Right renal pelvis (tissue), 4 donors: Measurements from ENCODE around the gene AGXT2. TPM values are rescaled to one million over a fixed set of nuclear protein-coding genes. Genes with fewer than 3 reads are reported as not detected.

Experiments used
- DNase-seq, 4 donors: peaks; one replicate each; pipeline ENCODE4 v3.0.0-alpha.2; 2013; ENCODE audit warnings: low read depth in 4 of 4, low spot score in 3 of 4, missing footprints in 1 of 4
- polyA plus RNA-seq, 4 donors: library from polyadenylated mRNA; unstranded; fragments of 120-200 nt; gene quantifications; one replicate each; pipeline ENCODE4 v1.2.1, GENCODE V29; 2013; ENCODE audit not compliant: insufficient read length in 4 of 4

The AGXT2 gene
- polyA plus RNA-seq = 10 to 100 TPM; 43.2 to 79.6 (median 50.2) TPM

GRCh38 chr5:35047785-35048404, at the start of gene AGXT2:
AGXT2 (minus strand) TSS chr5:35047949; CDS start chr5:35047892, 57 bp downstream.
- no peak for DNase-seq

GRCh38 chr5:35096932-35097331, 49.2 kb upstream of the AGXT2 start:
- no peak for DNase-seq

- DNase-seq = no peak
Measured at GRCh38 chr5:35096216-35096615, 48.5 kb upstream of the AGXT2 start.

- no peak for DNase-seq
Measured at GRCh38 chr5:35095366-35095765, 47.6 kb upstream of the AGXT2 start.

- no peak for DNase-seq
Measured at GRCh38 chr5:35094948-35095347, 47.2 kb upstream of the AGXT2 start.

GRCh38 chr5:35092703-35093102, 45.0 kb upstream of the AGXT2 start:
- no peak for DNase-seq

- no peak for DNase-seq
Measured at GRCh38 chr5:35091704-35092103, 44.0 kb upstream of the AGXT2 start.

- DNase-seq = peak; percentile 34 to 51 (median 42)
Measured at GRCh38 chr5:35089334-35090314, 41.9 kb upstream of the AGXT2 start.

GRCh38 chr5:35087991-35088390, 40.2 kb upstream of the AGXT2 start:
- DNase-seq = no peak

- DNase-seq = no peak
Measured at GRCh38 chr5:35083150-35083549, 35.4 kb upstream of the AGXT2 start.

- no peak for DNase-seq
Measured at GRCh38 chr5:35082530-35082929, 34.8 kb upstream of the AGXT2 start.

- DNase-seq = no peak
Measured at GRCh38 chr5:35081134-35081533, 33.4 kb upstream of the AGXT2 start.

- no peak for DNase-seq
Measured at GRCh38 chr5:35073160-35073559, 25.4 kb upstream of the AGXT2 start.

GRCh38 chr5:35069188-35069587, 21.4 kb upstream of the AGXT2 start:
- no peak for DNase-seq

- DNase-seq = no peak
Measured at GRCh38 chr5:35067985-35068384, 20.2 kb upstream of the AGXT2 start.

GRCh38 chr5:35066260-35066795, 18.6 kb upstream of the AGXT2 start:
- no peak for DNase-seq

GRCh38 chr5:35063414-35063813, 15.7 kb upstream of the AGXT2 start:
- DNase-seq = no peak

- no peak for DNase-seq
Measured at GRCh38 chr5:35061211-35061770, 13.5 kb upstream of the AGXT2 start.

GRCh38 chr5:35060236-35060635, 12.5 kb upstream of the AGXT2 start:
- no peak for DNase-seq

- no peak for DNase-seq
Measured at GRCh38 chr5:35059251-35059650, 11.5 kb upstream of the AGXT2 start.

- no peak for DNase-seq
Measured at GRCh38 chr5:35058374-35058788, 10.6 kb upstream of the AGXT2 start.
